Omental fat pad (tissue), 4 donors: ENCODE data around the gene PRICKLE2. TPM values are rescaled to one million over a fixed set of nuclear protein-coding genes. Genes with fewer than 3 reads are reported as not detected.

ENCODE experiments used
- ATAC-seq: fragments of 150-250 bp; one replicate; pipeline ENCODE4 v1.9.1; 2016; ENCODE audit warnings: mild to moderate bottlenecking, moderate library complexity; ENCODE audit not compliant: low FRiP score
- DNase-seq: peaks from one replicate; pipeline ENCODE4 v3.0.0-alpha.2; 2019; ENCODE audit warnings: low spot score
- total RNA-seq, 4 donors: library from RNA; depleted of rRNA; stranded (reverse); fragments of >200 nt; gene quantifications; one replicate each; pipeline ENCODE4 v1.1.0, GENCODE V29; 2016
- TF ChIP-seq, protein P1 (sequence below), 3 donors: fragments of 450-650 bp; IDR thresholded peaks; one replicate each; pipeline ENCODE4 v1.5.1; 2016 to 2017; ENCODE audit warnings: antibody characterized with exemption in 3 of 3, mild to moderate bottlenecking in 3 of 3, moderate library complexity in 2 of 3

Gene PRICKLE2
- total RNA-seq, 4 donors from 2014 or later: 56.1 to 88.4 (median 81.3) TPM

DNA sequence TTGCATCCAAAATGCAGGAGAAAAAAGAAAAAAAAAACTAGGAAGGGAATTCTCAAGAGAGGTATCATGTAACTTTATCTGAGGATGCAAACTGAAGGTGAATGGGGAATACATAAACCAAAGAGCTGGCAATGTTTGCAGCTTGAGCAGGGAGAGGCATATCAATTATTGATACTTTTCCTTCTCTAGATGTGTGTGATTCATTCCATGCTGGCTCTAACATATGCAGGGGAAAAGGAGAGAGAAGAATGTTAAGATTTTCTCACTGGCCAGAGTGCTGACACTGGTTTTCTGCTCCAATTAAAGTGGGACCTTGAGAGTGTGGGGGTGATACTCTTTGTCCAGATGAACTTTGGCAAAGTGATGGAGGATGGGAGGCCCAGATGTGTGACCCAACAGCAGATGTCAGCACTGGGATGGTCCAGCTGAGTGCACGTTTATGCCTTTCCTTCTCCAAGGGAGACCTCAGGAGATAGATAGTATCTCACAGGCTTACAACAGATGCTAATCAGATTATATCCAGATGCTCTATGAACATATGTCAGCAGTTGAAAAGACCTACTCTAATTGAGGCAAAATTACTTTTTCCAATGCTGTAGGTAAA lies 152.0 kb downstream of the PRICKLE2 start:
- TF ChIP-seq, protein P1, sequence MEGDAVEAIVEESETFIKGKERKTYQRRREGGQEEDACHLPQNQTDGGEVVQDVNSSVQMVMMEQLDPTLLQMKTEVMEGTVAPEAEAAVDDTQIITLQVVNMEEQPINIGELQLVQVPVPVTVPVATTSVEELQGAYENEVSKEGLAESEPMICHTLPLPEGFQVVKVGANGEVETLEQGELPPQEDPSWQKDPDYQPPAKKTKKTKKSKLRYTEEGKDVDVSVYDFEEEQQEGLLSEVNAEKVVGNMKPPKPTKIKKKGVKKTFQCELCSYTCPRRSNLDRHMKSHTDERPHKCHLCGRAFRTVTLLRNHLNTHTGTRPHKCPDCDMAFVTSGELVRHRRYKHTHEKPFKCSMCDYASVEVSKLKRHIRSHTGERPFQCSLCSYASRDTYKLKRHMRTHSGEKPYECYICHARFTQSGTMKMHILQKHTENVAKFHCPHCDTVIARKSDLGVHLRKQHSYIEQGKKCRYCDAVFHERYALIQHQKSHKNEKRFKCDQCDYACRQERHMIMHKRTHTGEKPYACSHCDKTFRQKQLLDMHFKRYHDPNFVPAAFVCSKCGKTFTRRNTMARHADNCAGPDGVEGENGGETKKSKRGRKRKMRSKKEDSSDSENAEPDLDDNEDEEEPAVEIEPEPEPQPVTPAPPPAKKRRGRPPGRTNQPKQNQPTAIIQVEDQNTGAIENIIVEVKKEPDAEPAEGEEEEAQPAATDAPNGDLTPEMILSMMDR (IDR thresholded peaks at IDR 0.05): no peak
- no peak for ATAC-seq
- no peak for DNase-seq

DNA sequence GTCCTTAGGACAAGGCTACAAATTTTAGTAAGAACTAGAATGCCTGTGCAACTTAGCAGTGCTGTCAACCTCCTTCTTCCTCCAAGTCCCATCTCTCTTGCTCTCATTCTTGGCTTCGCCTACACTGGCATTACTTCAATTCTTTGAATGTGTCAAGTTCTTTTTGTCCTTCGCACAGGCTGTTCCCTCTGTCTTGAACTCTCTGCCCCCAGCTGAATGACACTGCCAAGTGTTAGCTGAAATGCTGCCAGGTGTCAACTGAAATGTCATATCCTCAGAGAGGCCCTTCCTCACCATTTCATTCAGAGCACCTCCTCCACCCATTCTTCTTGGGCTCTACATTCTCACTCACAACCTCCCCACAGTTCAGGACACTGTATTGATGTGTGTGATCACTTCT lies 153.1 kb downstream of the PRICKLE2 start:
- TF ChIP-seq, protein P1 (IDR thresholded peaks at IDR 0.05): no peak
- no peak for ATAC-seq
- no peak for DNase-seq

DNA sequence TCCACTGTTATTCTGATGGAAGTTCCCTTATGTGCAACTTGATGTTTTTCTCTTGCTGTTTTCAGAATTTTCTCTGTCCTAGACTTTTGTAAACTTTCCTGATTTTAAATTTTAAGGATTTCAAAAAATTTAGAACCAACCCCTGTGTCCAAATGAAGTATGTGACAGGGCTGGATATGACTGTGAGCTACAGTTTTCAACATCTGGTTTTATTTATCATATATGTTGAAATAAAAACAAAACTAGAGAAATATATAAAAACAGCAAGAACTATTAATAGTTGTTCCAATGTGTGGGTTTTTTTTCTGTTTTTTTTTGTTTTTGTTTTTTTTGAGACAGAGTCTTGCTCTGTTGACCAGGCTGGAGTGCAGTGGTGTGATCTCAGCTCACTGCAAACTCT lies 154.6 kb downstream of the PRICKLE2 start:
- TF ChIP-seq, protein P1 (IDR thresholded peaks at IDR 0.05): no peak
- no peak for ATAC-seq
- DNase-seq: no peak

DNA sequence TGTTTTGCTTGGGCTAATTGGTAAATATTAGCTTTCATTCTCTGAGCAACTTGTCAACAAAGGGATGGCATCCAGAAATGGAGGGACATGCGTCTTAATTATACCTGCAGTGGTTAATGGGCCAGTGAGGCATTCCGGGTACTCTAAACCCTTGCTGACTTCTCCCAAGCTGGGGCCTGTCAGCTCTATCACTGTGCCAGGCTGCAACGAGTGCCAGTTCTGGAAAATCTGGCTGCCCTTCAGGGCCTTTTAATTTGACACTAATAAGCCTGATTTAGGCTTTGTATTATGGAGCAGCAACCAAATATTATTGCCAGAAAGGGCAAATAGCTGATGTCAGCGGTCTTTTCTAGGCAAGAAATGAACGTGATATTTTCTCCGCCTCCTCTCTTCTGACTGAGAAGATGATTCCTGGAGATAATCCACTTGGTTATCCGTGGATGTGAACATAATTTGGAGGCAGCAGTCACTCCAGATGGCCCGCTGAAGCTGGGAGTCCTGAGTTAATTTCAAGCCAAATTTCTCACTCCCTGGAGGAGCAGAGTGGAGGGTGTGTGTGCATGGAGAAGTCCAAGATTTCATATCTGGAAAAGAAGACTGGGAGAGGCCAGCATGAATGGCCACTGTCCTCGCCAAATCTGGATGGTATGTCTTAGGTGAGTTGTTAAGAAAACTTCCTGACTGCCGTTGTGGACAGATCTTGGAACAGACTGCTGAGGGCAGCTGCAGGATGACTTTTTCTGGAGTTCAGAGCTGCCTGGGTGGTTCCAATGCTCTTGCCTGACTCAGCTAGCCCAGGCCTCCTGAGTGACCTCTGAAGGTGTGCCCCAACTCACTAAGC lies 157.5 kb downstream of the PRICKLE2 start:
- ATAC-seq (no peak), DNase-seq (no peak)
- TF ChIP-seq, protein P1 (IDR thresholded peaks at IDR 0.05): no peak

DNA sequence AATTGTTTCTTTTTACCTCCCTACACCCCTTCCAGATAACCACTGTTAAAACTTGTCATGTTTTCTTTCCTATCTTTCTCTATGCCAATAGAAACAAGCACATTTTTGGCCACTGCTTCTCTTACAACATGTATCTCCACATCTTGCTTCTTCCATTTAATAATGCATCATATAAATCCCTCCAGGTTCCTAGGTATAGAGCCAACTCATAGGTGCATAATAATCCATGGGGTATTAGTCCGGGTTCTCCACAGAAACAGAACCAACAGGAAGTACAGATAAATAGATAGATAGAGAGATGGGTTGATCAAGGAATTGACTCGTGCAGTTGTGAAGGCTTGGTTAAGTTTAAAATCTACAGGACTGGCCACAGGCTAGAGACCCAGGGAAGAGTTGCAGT lies 160.5 kb downstream of the PRICKLE2 start:
- TF ChIP-seq, protein P1 (IDR thresholded peaks at IDR 0.05): no peak
- no peak for ATAC-seq
- no peak for DNase-seq

DNA sequence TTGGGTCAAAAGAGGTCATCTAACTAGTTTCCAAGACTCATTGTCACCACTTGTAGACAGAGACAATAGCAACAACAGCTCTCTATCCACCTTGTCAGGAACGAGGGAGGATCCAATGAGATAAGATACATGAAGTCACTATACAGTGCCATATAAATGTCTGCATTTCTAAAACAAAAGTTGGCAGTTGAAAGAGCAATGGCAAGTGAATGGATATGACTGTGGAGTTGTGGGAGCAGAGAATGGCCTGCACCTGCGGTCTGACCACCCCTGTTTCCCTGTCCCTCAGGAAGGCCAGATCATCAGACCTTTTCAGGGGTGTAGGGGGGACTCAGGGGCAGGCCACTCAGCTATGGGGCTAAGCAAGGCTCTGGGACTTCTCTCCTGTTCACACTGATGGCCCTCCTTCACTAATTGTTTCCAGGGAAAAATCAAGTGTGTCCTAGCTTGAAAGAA lies 161.3 kb downstream of the PRICKLE2 start:
- no peak for ATAC-seq
- TF ChIP-seq, protein P1 (IDR thresholded peaks at IDR 0.05): no peak
- DNase-seq: no peak
